Measurements from ENCODE around the gene TTC21A. TPM values are rescaled to one million over a fixed set of nuclear protein-coding genes. Genes with fewer than 3 reads are reported as not detected.

The TTC21A gene
- total RNA-seq, 1 donor from 2014 or later, result 9.8 TPM

GRCh38 chr3:39106851-39107387 is 561 bp upstream of the TTC21A start:
- Mint-ChIP-seq H3K27ac (peak overlapping the region; percentile 76), H3K4me1 (ENCODE audit: unreplicated experiment) (peaks cover 29% of the 10 kb centered on the region), H3K9me3 (no peaks in the 10 kb centered on the region), H3K36me3 (peaks cover 16% of the 10 kb centered on the region), H3K27me3 (no peaks in the 10 kb centered on the region), H3K4me3 (peak overlapping the region; percentile 97)
- peak; percentile 72 for DNase-seq (ENCODE audit: extremely low spot score, unreplicated experiment)
- TF ChIP-seq CTCF (conservative IDR thresholded peaks at IDR 0.05), result no peak

DNA sequence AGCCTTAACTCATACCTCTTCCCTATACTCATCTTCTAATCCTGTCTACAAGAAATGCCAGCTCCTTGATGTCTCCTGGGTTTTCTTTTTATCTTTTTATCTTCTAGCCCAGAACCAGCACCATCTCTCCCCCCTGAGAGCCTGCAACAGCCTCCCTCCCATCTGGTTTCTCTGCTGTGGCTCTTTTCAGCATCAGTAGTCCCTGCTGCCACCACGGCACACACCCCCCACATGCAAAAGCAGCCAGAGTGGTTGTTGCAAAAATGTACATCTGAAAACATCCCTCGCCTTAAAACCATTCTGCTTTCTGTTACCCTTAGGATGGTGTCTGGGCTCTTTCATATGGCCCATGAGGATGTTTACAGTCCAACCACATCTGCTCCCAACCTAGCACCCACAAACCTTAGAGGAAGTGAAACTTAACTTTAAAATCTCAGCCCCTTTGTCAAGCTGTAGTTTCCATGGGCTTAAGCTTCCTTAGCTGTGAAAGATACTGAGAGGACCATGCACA is 775 bp downstream of the TTC21A start:
- Mint-ChIP-seq H3K4me1 (ENCODE audit: unreplicated experiment) (peaks cover 29% of the 10 kb centered on the region), H3K4me3 (peak overlapping the region; percentile 96), H3K27ac (peak overlapping the region; percentile 84), H3K27me3 (no peaks in the 10 kb centered on the region), H3K36me3 (peaks cover 13% of the 10 kb centered on the region), H3K9me3 (no peaks in the 10 kb centered on the region)
- no peak for TF ChIP-seq CTCF (conservative IDR thresholded peaks at IDR 0.05)
- DNase-seq (ENCODE audit: extremely low spot score, unreplicated experiment), result peak; percentile 25

GRCh38 chr3:39109086-39109485 is 1.6 kb downstream of the TTC21A start:
- no peaks in the 10 kb centered on the region for H3K9me3 Mint-ChIP-seq
- peaks cover 29% of the 10 kb centered on the region for H3K4me1 Mint-ChIP-seq (ENCODE audit: unreplicated experiment)
- H3K27me3 Mint-ChIP-seq, result no peaks in the 10 kb centered on the region
- no peak overlapping the region for H3K27ac Mint-ChIP-seq
- peak overlapping the region; percentile 96 for H3K4me3 Mint-ChIP-seq
- peaks cover 13% of the 10 kb centered on the region for H3K36me3 Mint-ChIP-seq
- no peak for DNase-seq (ENCODE audit: extremely low spot score, unreplicated experiment)
- no peak for TF ChIP-seq CTCF (conservative IDR thresholded peaks at IDR 0.05)

- H3K36me3 Mint-ChIP-seq, result peaks cover 11% of the 10 kb centered on the region
- no peak for TF ChIP-seq CTCF (conservative IDR thresholded peaks at IDR 0.05)
- H3K4me1 Mint-ChIP-seq (ENCODE audit: unreplicated experiment), result peaks cover 24% of the 10 kb centered on the region
- H3K9me3 Mint-ChIP-seq, result no peaks in the 10 kb centered on the region
- H3K27ac Mint-ChIP-seq, result no peak overlapping the region
- DNase-seq (ENCODE audit: extremely low spot score, unreplicated experiment), result no peak
- no peak overlapping the region for H3K4me3 Mint-ChIP-seq
- H3K27me3 Mint-ChIP-seq, result no peaks in the 10 kb centered on the region
These were observed 2.7 kb downstream of the TTC21A start for GRCh38 chr3:39110041-39110639.

DNA sequence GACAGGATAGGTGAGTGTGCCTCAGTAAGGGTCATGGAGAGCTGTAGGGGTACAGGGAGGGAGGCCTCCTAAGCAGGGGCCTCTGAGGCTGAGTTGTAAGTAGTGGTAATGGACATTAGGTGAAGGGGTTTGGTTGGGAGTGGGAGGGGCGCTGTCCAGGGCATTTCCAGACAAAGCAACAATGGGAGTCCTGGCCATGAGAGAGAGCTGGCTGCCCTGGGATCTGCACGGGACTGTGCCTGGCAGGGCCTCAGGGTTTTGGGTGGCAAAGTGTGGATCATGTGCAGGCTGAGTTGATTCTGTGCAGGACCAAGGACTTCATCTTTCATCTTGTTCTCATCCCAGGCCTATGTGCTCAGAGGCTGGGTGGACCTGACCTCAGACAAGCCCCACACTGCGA is 4.6 kb downstream of the TTC21A start:
- Mint-ChIP-seq H3K4me1 (ENCODE audit: unreplicated experiment) (peaks cover 8% of the 10 kb centered on the region), H3K4me3 (no peak overlapping the region), H3K36me3 (no peaks in the 10 kb centered on the region), H3K27ac (no peak overlapping the region), H3K27me3 (no peaks in the 10 kb centered on the region), H3K9me3 (no peaks in the 10 kb centered on the region)
- no peak for TF ChIP-seq CTCF (conservative IDR thresholded peaks at IDR 0.05)
- no peak for DNase-seq (ENCODE audit: extremely low spot score, unreplicated experiment)
